ENCODE data around the gene EGR2. TPM values are rescaled to one million over a fixed set of nuclear protein-coding genes. Genes with fewer than 3 reads are reported as not detected.

EGR2 gene
- total and polyA plus RNA-seq, 2 donors (not counting 3 experiments of a cell fraction or from before 2014, with no cell fraction given): 0.46 to 0.47 TPM

DNA sequence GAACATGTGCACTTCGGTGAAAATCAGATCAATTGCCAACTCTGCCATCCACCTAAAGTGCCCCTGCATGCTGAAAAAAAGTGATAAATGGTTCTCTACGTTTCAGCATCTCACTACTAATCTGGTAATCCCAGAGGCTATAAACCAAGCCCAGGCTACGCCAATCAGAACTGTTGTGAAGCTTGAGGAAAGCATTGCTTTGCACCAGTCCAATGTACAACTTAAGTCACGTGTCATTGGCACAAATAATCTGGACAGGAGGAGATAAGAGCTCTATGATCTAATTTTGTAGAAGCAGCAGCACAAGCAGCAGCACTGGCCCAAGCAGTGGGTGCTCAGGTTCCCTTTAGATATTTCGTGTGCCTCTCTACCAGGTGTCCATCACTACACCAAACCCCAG, 4.4 kb upstream of the EGR2 start:
- dilution Hi-C loops (cut with MboI; ENCODE audit: extremely low pct_ligation_motif_present, low sequenced_read_pairs) (no loop called here), intact Hi-C loops (cut with micrococcal nuclease) (no loop called here)
- no peaks in the 10 kb centered on the region for H3K9me3 ChIP-seq (replicated peaks; ENCODE audit: control insufficient read depth, insufficient read depth, low read length)
- no peak overlapping the region for H3K27ac ChIP-seq (ENCODE audit: insufficient read depth, low read depth, low read length)
- no TSS peak for BruUV-seq (replicated peaks)
- H3K4me2 ChIP-seq (ENCODE audit: insufficient read depth, low read length): no peak overlapping the region
- no peaks in the 10 kb centered on the region for H3K9me1 ChIP-seq (replicated peaks; ENCODE audit: control insufficient read depth, extremely low read depth, insufficient read depth, low read length)
- no peaks in the 10 kb centered on the region for H3K36me3 ChIP-seq (ENCODE audit: control insufficient read depth in 2 of 2, extremely low read depth in 1 of 2, insufficient read depth in 2 of 2, low read length in 2 of 2)
- no peaks in the 10 kb centered on the region for H4K20me1 ChIP-seq (replicated peaks; ENCODE audit: control insufficient read depth, extremely low read depth, insufficient read depth, low read length)
- H3K79me2 ChIP-seq (ENCODE audit: control insufficient read depth, insufficient read depth, low read length): no peaks in the 10 kb centered on the region
- H3K4me1 ChIP-seq (ENCODE audit: control insufficient read depth, extremely low read depth, insufficient read depth, low read length): peaks cover 23% of the 10 kb centered on the region
- no peak for DNase-seq (ENCODE audit: low read depth, low spot score)
- H2AFZ ChIP-seq (ENCODE audit: low read depth, low read length): no peak overlapping the region
- CTCF ChIA-PET: interaction anchor here (9.9 kb wide), 1 partner anchor 211 kb away, joined by 232 read pairs; no protein-coding TSS in a partner anchor
- POLR2A ChIA-PET: no interaction called here
- no peak for FAIRE-seq
- no peak for TF ChIP-seq MYC (IDR thresholded peaks at IDR 0.05; ENCODE audit: low read depth, low read length)
- no peak for TF ChIP-seq POLR2AphosphoS5 (IDR thresholded peaks at IDR 0.05; ENCODE audit: insufficient read depth, low read depth, low read length)
- no peak for TF ChIP-seq JUN (IDR thresholded peaks at IDR 0.05; ENCODE audit: borderline replicate concordance, insufficient read depth, insufficient read length, low read depth)
- no peak for TF ChIP-seq GATA2 (IDR thresholded peaks at IDR 0.05; ENCODE audit: insufficient read depth, insufficient read length, low read depth, low read length)
- TF ChIP-seq, protein P1, sequence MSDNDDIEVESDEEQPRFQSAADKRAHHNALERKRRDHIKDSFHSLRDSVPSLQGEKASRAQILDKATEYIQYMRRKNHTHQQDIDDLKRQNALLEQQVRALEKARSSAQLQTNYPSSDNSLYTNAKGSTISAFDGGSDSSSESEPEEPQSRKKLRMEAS (IDR thresholded peaks at IDR 0.05; ENCODE audit: insufficient read depth, insufficient read length): no peak
- TF ChIP-seq FOS (IDR thresholded peaks at IDR 0.05; ENCODE audit: borderline replicate concordance, insufficient read depth, low read length): no peak
- no peak for TF ChIP-seq EZH2 (IDR thresholded peaks at IDR 0.05; ENCODE audit: borderline replicate concordance, low read depth, low read length, severe bottlenecking)
- TF ChIP-seq POLR2A (IDR thresholded peaks at IDR 0.05; ENCODE audit: low read depth, low read length): no peak
- TF ChIP-seq, protein P2, sequence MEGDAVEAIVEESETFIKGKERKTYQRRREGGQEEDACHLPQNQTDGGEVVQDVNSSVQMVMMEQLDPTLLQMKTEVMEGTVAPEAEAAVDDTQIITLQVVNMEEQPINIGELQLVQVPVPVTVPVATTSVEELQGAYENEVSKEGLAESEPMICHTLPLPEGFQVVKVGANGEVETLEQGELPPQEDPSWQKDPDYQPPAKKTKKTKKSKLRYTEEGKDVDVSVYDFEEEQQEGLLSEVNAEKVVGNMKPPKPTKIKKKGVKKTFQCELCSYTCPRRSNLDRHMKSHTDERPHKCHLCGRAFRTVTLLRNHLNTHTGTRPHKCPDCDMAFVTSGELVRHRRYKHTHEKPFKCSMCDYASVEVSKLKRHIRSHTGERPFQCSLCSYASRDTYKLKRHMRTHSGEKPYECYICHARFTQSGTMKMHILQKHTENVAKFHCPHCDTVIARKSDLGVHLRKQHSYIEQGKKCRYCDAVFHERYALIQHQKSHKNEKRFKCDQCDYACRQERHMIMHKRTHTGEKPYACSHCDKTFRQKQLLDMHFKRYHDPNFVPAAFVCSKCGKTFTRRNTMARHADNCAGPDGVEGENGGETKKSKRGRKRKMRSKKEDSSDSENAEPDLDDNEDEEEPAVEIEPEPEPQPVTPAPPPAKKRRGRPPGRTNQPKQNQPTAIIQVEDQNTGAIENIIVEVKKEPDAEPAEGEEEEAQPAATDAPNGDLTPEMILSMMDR (IDR thresholded peaks at IDR 0.05; ENCODE audit: extremely low read depth in 1 of 2, insufficient read depth in 1 of 2, low read depth in 1 of 2, low read length in 2 of 2): no peak
- H3K27me3 ChIP-seq (ENCODE audit: control insufficient read depth in 2 of 2, insufficient read depth in 2 of 2, low read length in 2 of 2): peaks cover 37 to 46% of the 10 kb centered on the region in 2 experiments
- H3K4me3 ChIP-seq (replicated peaks in 1 of 3; ENCODE audit: insufficient read depth in 1 of 3, low read depth in 1 of 3, low read length in 3 of 3): no peak overlapping the region
- H3K9ac ChIP-seq (replicated peaks; ENCODE audit: extremely low read depth, insufficient read depth, low read length): no peak overlapping the region
